ENCODE data around the gene TRANK1. TPM values are rescaled to one million over a fixed set of nuclear protein-coding genes. Genes with fewer than 3 reads are reported as not detected.
"Not testable (repeated sequence)": the region's sequence is repeated elsewhere in the genome, so short reads cannot be mapped to it uniquely, and the experiment has no call there.

The TRANK1 gene
- total RNA-seq, result 53.0 and 59.1 TPM in 2 replicates

GRCh38 chr3:36944641-36945270 is at the start of gene TRANK1:
Gene TRANK1, minus strand, starts transcription at chr3:36945054. Its CDS starts 245 bp downstream, at chr3:36944809.
- intact Hi-C loops (cut with micrococcal nuclease), result loop anchor here (1.0 kb wide), 4 partner anchors 14 to 68 kb away; partner anchors contain the start of genes EPM2AIP1 and MLH1

- intact Hi-C loops (cut with micrococcal nuclease), result loop anchor here (1.0 to 10.0 kb wide), 11 partner anchors 35 to 1171 kb away; partner anchors contain the start of genes ACAA1 and OXSR1
These were observed 48.8 kb upstream of the TRANK1 start, which contains the start of gene MLH1 for GRCh38 chr3:36993326-36994283. Gene MLH1, plus strand, starts transcription at chr3:36993518. Its CDS starts 30 bp downstream, at chr3:36993548.

- intact Hi-C loops (cut with micrococcal nuclease), result loop anchor here (1.0 to 10.0 kb wide), 11 partner anchors 35 to 1172 kb away; partner anchors contain the start of genes ACAA1 and OXSR1
These were observed 48.0 kb upstream of the TRANK1 start, which contains the start of gene EPM2AIP1 for GRCh38 chr3:36992806-36993325. Gene EPM2AIP1, minus strand, starts transcription at chr3:36993131. Its CDS starts 54 bp downstream, at chr3:36993077.

- intact Hi-C loops (cut with micrococcal nuclease), result loop anchor here (2.0 to 10.0 kb wide), 4 partner anchors 21 to 1173 kb away; partner anchors contain the start of genes ACAA1 and OXSR1
These were observed 47.3 kb upstream of the TRANK1 start for GRCh38 chr3:36991923-36992805.

GRCh38 chr3:36991147-36991546 is 46.3 kb upstream of the TRANK1 start:
- intact Hi-C loops (cut with micrococcal nuclease), result loop anchor here (2.0 to 10.0 kb wide), 3 partner anchors 20 to 1174 kb away; partner anchors contain the start of gene OXSR1

GRCh38 chr3:36989568-36989967 is 44.7 kb upstream of the TRANK1 start:
- intact Hi-C loops (cut with micrococcal nuclease), result no loop called here

GRCh38 chr3:36989005-36989404 is 44.2 kb upstream of the TRANK1 start:
- intact Hi-C loops (cut with micrococcal nuclease), result no loop called here

- intact Hi-C loops (cut with micrococcal nuclease), result no loop called here
These were observed 43.5 kb upstream of the TRANK1 start for GRCh38 chr3:36988356-36988755.

GRCh38 chr3:36981006-36981405 is 36.2 kb upstream of the TRANK1 start:
- intact Hi-C loops (cut with micrococcal nuclease), result no loop called here

- intact Hi-C loops (cut with micrococcal nuclease), result no loop called here
These were observed 28.3 kb upstream of the TRANK1 start for GRCh38 chr3:36973139-36973538.

- intact Hi-C loops (cut with micrococcal nuclease), result no loop called here
These were observed 27.3 kb upstream of the TRANK1 start for GRCh38 chr3:36972163-36972562.

GRCh38 chr3:36969540-36970432 is 24.9 kb upstream of the TRANK1 start:
- intact Hi-C loops (cut with micrococcal nuclease), result loop anchor here (2.0 kb wide), 1 partner anchor 21 kb away; no protein-coding TSS in a partner anchor

GRCh38 chr3:36969085-36969484 is 24.2 kb upstream of the TRANK1 start:
- intact Hi-C loops (cut with micrococcal nuclease), result no loop called here

- intact Hi-C loops (cut with micrococcal nuclease), result no loop called here
These were observed 20.6 kb upstream of the TRANK1 start for GRCh38 chr3:36965440-36965839.

GRCh38 chr3:36964817-36965216 is 20.0 kb upstream of the TRANK1 start:
- intact Hi-C loops (cut with micrococcal nuclease), result no loop called here

- intact Hi-C loops (cut with micrococcal nuclease), result no loop called here
These were observed 19.5 kb upstream of the TRANK1 start for GRCh38 chr3:36964331-36964730.

- intact Hi-C loops (cut with micrococcal nuclease), result not testable (repeated sequence)
These were observed 18.2 kb upstream of the TRANK1 start for GRCh38 chr3:36963008-36963407.

GRCh38 chr3:36960502-36960901 is 15.6 kb upstream of the TRANK1 start:
- intact Hi-C loops (cut with micrococcal nuclease), result no loop called here

GRCh38 chr3:36959821-36960220 is 15.0 kb upstream of the TRANK1 start:
- intact Hi-C loops (cut with micrococcal nuclease), result loop anchor here (5.0 kb wide), 1 partner anchor 993 kb away; no protein-coding TSS in a partner anchor

Data from T-helper 1 cell treated with Interleukin-12 subunit alpha and Interleukin-12 subunit beta and Interleukin-4 antibody, amounts not matched to agents 30 ng/mL and 1 ng/mL, for 36 hours (primary cell).